GM21619 (cell line): Measurements from ENCODE around the gene PACRG.

Source experiments
- ATAC-seq: cut with Tn5 transposase; IDR thresholded peaks from one replicate; pipeline ENCODE4 v1.9.1; 2021; ENCODE audit not compliant: unreplicated experiment

PACRG gene

DNA sequence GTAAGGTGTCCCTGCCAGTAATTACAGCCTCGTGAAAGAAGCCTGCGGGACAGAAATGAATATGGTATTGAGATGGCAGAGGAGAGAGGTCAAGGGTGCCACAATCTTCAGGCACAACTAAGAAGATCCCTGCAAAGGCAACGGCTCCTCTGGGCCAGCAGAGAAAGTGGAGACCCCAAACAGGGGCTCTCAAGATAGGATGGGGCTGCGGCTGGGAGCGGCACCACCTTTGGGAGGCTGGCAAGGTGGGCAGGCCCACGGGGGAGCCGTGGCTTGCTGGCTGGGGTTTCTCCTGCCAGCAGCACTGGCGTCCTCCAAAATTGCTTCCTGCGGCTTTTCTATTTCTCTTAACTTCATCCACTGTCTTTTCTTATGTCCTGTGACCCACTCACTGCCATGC lies 503.1 kb downstream of the PACRG start:
- ATAC-seq = no peak

DNA sequence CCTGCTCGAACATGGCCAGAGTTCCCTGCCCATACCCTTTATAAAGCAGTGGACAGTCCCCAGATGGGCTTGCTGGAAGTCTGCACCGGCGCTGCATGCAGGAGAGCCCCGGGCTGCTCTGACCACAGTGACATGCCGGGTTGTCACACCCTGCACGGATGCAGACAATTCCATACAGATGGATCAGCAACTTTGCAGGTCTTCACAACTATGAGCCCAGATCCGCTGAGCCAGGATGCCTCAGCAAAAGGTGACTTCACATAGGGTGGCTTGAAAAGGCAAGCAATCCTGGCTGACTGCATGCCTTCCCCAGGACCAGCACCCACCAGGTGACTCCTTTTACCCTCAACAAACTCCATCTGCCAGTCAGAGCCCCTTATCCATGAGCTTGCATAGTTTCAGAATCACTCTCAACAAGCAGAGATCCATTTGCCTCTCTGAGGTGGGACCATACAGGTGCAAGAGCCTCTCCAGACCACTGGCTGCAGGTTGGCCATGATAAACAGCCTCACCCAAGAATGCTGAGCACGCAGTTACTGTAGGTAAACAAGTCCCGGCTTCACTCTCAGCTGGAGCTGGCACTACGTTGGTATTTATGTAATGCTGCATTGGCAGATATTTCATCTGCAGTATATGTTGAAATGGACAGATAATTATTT lies 503.7 kb downstream of the PACRG start:
- no peak for ATAC-seq

DNA sequence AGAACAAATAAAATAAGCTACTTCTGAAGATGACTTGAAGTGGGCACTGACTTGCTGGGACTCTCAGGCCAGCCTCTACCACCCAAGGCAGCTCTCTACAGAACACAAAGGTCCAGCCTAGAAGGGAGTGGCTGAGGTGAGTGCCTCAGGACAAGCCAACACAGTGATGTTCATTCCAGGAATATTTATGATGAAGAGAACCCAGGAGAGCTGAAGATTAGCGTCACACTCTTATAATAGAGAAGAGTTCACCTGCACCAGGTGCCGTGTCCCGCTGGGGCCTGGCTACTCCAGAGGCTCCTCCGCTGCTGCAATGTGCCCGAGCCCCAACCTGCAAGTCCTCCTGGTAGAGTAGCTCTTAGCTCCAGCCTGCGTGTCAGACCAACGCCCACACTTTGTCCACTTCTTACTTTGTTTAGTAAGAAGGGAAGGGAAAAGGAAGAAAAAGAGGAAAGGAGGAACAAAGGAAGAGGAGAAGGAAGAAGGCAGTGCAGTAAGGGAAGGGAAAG lies 504.3 kb downstream of the PACRG start:
- no peak for ATAC-seq

DNA sequence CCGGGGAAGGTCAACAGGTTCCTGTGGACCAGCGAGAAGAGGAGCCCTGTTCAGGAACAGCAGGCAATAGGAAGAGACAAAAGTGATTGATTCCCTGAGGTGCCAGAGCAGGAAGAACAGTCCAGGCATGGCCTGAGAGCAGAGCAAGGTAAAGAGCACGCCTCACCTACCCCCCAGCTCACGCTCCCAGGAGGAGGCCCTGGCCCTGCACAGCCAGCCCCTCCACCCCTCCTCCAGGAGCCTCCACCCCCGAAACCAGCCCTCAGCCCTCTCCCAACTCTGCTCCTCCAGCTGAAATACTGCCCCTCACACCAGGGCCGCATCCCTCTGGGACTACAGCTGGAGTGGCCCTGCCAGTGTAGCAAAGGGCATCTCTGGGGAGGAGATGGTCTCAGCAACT lies 504.9 kb downstream of the PACRG start:
- ATAC-seq = no peak

DNA sequence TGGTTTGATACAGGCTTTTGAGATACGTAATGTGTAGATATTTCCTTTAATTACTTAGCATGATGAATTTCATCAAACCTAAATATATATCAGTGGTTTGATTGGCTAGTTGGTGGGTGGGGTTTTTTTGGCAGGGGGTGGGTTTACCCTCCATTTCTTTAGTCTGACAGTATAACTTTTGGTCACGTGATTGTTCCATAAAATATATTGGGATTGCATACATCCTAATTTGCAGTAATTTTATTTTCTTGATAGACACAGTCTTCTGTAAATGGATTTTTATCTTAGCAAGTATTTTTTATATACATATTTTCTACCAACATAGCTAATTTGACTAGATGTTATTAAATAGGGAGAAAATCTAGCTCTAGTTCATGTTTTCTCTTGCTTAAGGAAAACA lies 509.3 kb downstream of the PACRG start:
- ATAC-seq = no peak

DNA sequence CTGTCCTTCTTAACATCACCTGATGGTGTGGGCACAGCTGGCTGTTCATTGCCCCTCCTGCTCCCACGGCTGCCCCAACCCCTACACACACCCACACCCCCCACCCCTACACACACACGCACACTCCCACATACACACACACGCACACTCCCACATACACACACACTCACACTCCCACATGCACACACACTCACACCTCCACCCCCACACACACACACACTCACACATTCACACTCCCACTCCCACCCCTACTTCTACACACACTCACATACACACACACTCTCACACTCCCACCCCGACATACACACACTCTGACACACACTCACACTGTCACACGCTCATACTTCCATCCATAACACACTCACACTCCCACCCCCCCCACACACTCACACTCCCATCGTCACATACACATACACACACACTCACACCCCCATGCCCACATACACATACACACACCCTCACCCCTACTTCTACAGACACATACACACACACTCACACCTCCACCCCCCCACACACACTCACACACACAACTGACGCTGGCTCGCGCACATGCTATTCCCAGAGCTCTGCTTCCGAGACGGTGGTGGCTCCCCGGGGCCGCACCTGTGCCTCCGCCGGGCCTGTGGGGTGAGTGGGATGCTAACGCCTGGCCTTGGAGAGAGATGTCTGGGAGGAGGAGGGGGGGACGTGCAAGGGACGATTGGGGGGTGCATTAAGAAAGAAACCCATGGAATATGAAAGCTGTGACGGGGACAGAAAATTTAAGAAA lies 512.0 kb downstream of the PACRG start:
- no peak for ATAC-seq

DNA sequence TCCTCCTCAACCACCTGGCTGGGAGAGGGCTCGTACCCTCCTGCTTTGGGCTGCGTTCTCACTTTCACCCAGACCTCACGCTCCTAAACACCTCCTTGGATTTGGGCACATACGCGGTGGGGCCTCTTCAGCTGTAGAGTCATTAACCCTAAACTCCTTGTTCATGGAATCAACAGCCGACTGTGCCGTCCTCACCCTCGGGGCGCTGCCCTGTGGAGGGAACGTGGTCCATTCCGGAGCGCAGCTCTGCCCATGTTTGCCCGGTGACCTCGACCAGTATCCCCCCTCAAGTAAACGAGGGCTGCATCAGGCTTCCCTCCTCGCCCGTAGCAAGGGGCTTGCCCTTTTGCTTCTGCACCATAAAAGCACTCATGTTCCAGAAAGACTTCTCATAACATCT lies 512.8 kb downstream of the PACRG start:
- no peak for ATAC-seq

DNA sequence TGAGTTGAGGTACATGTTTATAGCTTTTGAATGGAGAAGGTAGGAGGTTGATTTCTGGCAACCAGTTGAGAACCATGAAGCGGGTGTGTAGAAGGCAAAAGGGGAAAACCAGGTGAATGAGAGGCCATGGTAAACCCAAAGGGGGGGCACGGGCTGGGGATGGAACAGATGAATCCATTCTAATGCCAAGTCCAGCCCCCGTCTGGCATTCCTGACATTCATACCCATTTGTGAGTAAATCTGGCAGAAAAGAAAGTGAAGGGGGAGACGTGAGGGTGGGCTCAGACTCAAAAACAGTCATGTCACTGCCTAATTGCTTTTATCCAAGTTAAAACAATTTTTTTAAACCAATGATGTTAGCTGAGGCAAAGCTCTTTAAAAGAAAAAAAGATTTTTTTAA lies 513.9 kb downstream of the PACRG start:
- no peak for ATAC-seq

DNA sequence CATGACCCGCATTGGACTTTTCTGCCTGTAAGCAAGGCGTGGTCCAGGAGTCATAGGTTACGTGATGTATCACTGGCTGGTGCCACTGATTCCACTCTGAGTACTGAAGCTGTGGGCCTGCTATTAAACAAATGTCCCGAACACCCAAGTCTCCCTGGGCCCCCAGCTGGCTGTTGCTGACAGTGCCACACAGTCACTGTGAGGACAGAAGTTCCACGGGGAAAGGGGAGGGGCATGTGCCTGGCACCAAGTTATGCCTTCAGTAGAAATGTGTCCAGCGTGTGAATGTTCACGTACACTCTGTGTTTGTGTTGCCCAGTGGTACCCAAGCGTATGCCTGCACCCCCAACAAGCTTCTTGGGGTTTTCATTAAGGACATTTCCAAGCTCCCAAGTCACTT lies 515.3 kb downstream of the PACRG start:
- no peak for ATAC-seq

DNA sequence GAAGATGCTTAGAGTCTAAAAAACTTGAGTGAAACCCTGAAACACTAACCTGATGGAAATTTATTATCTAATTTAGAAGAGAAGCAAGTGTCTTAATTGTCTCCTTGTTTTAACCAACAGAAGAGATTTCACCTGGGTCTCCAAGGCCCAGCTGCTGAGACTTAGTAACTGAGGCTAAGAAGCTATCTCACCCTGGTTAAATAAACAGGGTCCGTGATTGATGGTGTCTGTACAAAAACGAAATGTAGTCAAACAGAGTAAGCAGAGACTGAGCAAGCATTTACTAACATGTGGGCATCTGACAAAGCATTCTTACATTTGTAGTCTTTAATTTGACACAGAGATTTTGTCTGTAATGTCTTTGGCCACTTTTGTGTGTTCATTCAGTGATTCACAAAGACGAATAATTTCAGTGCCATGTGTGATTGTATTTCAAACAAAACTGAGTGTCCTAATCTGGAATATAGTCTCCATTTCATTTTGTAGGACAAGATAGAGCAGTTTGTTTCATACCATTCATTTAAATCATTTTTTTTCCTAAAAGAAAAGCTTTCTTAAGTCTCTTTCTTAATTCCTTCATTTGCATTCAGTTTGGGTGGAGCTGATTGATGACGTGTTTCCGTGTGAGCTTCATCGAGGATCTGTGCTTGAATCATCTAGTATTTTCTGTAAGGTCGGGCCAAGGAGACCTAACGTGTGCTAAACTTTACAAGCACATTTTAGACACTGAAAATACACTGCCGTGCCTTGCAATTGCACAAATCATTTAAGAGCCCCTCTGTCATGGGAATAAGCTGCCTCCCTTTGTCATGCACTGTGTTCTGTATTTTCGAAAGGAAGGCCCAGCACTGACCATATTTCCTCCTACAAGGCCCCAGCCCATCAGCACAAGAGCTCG lies 516.2 kb downstream of the PACRG start:
- ATAC-seq = no peak

DNA sequence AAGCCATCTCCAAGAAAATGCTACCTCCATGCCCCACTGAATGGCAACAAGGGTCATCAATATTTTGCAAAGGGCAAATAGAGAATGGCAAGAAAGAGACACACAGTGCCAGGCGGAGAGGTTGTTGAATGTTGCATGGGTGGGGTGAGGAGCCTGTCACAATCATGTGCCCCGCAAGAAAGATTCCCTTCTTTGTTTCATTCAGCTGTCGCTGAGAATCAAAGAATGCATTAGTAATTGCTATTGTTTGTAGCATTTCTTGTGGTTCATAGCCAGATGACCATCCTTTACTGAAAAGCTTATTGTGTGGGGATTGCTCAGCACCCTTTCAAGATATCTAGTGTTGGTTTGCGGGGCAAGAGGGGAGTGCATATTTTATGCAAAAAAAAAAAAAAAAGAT lies 520.3 kb downstream of the PACRG start:
- ATAC-seq = no peak

DNA sequence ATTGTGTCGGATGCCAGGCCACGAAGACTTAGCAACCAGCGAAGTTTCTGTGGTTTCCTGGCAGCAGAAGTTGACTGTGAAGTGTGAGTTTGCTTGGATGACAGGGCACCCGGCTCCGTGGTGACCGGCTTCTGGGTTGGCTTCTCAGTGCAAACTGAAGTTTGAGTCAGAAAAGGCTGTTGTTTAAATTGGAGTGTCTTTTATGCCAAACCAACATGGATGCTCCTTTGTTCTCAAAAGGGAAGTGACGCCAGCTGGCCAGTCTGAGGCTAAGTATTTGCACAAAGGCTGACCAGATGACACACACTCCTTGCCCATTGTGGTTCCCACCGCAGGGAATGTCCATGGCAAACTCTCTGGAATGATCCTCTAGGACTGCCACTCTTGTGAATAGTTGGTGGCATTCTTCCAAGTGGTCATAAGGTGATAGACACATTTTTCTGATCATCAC lies 521.9 kb downstream of the PACRG start:
- no peak for ATAC-seq

DNA sequence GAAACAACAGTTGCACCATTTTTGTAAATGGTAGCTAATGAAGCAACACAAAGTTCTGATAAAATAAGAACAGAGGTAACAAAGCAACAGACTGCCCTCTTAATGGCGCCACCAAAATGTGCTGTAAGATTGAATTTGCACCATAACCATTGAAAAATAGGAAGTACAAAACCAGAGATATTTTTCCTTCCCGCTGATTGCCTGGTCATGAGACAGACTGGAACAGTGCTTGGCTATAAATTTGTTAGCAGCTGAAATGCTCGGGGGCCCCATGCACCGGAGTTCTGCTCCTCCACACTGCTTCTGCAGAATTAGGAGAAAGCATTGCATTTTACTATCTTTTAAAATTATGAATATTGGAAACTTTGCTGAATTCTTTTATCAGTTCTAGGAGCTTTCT lies 522.3 kb downstream of the PACRG start:
- no peak for ATAC-seq

DNA sequence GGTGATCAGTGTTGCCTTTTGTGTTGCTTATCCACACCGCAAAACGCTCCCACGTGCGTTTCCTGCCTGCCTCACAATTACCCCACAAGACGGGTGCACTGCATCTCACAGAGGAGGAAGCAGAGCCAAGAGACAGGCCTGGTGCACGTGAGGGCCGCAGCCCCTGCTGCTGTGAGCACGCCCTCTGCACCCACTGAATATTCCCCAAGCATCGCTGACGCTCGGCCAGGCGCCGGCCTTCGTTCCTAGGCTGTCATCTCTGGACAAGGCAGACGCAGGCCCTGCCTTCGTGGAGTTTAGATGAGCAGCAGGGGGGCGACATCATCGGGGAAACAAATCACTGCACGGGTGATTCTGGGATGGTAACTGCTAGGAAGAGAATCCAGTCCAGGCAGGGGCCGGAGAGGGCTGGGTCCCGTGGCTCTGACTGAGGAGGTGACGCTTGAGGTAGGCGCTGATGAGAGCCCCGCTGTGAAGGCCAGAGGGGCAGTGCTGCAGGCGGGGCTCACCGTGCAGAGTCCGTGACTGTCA lies 524.4 kb downstream of the PACRG start:
- ATAC-seq = no peak

DNA sequence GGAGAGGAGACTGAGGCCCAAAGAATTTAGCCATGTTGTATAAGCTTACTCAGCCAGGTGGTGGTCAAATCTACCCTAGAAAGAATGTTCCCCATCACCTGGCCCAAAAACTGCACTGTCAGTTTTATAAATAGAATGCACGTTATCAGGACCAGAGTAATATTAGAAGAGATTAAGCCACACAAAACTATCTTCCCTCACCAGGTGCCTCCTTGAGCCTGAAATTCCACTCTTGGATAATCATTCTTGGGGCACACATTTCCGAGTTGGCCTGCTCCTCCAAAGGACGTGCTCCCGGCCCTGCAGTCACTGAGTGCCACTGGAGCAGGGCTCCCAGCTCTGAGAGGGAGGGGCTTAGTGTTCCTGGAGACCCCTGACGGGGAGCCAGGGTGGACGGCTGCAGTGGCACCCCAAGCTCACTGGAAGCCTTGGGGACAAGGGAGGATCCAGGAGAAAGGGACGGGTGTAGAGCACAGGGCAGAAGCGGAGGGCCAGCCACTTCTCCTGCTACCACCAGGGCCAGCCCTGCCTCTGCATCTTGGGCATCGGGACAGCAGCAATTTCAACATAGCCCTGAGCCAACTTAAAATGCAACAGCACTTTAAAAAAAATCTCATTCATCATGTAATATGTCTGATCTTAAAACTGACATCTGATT lies 525.9 kb downstream of the PACRG start:
- no peak for ATAC-seq

DNA sequence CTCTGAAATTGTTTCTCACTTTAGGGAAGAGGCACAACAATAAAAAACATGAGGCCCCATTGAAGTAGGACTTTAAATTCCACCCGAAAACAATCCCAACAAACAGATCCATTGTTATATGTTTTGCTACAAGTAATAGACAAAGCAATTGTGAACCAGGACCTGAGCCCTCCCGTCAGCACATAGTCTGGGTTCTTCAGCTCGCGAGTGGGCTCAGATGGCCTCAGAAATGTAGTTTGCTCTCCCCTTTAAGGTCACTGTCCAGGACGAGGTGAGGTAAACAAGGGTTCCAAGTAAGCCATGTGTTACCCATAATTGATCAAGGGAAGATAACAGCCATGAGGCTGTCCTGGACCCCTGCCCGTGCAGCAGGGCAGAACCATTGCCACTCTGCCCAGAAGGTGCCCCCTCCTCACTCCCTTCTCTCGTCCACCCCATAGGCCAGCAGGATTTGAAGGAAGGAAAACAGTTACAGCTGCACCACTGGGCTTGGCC lies 526.6 kb downstream of the PACRG start:
- no peak for ATAC-seq

DNA sequence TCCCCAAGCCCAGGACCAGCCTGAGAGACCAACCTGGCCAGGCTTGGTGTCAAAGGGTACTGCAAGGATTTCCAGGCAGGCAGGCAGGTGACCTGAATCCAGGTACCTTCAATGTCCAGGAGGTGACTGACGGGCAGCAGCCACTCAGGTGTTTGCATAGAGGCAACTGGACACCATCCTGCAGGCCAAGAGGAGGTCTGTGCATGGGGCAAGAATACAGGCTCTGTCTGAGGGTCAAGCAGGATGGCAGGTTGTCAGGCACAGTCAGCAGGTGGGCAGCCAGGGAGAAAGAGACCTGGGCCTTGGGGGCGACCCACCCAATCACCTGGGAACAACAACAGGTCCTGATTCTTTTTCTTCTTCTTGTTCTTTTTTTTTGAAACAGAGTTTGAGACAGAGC lies 527.5 kb downstream of the PACRG start:
- ATAC-seq = no peak

DNA sequence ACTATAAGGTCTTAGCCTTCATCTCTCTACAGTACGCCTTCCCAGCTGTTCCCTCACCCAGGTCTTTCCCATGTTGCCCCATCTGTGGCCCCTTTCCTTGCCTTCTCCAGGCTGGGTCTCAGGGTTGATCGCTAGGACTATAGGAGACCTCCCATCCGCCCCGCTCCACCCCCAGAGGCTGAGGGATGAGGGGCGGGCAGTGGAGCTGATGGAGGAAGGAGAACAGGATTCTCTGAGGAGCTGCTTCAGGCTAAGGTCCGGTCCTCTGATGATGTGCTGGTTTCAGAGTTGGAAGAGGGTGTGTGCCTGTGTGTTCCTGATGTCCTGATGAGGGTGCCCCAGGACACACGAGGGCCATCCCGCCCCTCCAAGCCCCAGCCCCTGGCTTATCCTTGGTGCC lies 531.9 kb downstream of the PACRG start:
- ATAC-seq = no peak

DNA sequence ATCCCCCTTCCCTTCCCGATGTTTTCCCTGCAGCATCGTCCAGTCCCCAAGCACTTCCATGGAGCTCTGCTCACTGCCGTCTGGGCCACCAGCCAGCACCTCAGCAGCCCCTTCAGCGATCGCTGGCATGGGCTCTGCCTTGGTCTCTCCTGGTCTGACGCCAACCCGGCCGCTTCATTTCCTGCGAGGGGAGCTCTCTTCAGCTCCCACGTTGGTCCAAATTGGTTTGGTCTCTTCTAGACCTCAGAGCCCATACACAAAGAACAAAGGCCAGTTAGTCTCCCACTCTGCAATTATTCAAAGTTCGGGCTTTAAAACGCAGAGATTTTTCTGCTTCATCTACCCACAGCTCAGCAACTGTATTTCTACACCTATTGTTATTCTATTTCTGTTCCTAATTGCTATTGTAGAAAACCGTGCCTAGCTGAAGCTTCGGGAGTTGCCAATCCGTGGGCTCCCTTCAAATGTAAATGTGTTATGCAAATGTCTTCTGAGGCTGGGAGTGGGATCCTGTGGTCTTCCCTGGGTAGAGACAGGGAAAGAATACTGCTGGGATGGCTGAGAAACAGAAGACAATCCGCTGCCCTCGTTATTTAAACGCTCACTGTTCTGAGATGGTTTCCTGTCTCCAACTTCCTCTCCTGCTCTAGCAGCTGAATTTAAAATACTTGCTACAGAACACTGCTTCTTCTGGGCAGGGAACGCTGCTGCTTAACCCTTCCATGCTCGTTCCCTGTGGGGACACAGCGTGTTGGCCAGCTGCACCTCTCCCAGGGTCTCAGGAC lies 532.5 kb downstream of the PACRG start:
- no peak for ATAC-seq

DNA sequence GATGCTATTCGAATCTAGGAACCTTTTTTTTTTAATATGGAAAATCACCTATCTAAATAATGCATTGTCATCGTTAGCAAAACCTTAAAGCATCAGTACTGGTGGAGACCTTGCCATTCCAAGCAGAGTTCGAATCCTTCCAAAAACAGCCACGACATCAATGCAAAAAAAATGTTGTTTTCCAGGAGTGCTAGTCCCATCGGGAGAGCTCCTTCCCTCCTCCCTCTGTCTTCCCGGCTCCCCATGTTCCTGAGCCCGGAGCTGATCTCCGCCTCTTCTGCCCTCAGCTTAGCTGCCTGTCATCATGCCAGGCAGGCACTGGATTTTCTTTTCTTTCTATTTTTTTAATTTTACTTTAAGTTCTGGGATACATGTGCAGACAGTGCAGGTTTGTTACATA lies 533.1 kb downstream of the PACRG start:
- ATAC-seq = no peak
